Sigmoid colon (tissue), 4 donors: ENCODE data around the gene SLC6A4.

Source experiments
- CTCF ChIP-seq, 4 experiments: fragments of 450-650 bp in 3 of 4; fragments of 200-600 bp in 1 of 4; IDR thresholded peaks; one replicate each; pipeline ENCODE4 v1.5.1; 2016 to 2019; ENCODE audit warnings: antibody characterized with exemption in 4 of 4, mild to moderate bottlenecking in 3 of 4, moderate library complexity in 2 of 4
- POLR2A ChIP-seq, 2 donors: fragments of 450-650 bp; IDR thresholded peaks; one replicate each; pipeline ENCODE4 v1.6.1; 2016; ENCODE audit warnings: antibody characterized with exemption in 2 of 2, mild to moderate bottlenecking in 2 of 2, moderate library complexity in 2 of 2
- POLR2AphosphoS5 ChIP-seq, 4 donors: sonication (generic); formaldehyde crosslinking; IDR thresholded peaks; one replicate each; pipeline ENCODE4 v1.6.1; 2017; ENCODE audit warnings: antibody characterized with exemption in 4 of 4

GRCh38 chr17:30199600-30199999 lies 35.9 kb downstream of the SLC6A4 start:
- TF ChIP-seq CTCF (IDR thresholded peaks at IDR 0.05) (no peak), POLR2A (IDR thresholded peaks at IDR 0.05) (no peak), POLR2AphosphoS5 (IDR thresholded peaks at IDR 0.05) (no peak)
